GM23338 (cell line): ENCODE data around the gene TENM3. TPM values are rescaled to one million over a fixed set of nuclear protein-coding genes. Genes with fewer than 3 reads are reported as not detected.

Experiments
- ATAC-seq: fragments of 200-7000 bp; cut with Tn5 transposase; 3 replicates; pipeline ENCODE4 v1.9.1; 2020
- DNase-seq: peaks from one replicate; pipeline ENCODE4 v3.0.0-alpha.2; 2015; ENCODE audit warnings: low spot score
- H2AFZ ChIP-seq: fragments of 200-600 bp; sonication (generic); 2 replicates; pipeline ENCODE4 v1.8.0; 2016; ENCODE audit warnings: antibody characterized with exemption, mild to moderate bottlenecking, moderate library complexity
- H3F3A ChIP-seq: fragments of 200-600 bp; sonication (generic); replicated peaks from 2 replicates; pipeline ENCODE4 v1.8.0; 2017; ENCODE audit warnings: antibody characterized with exemption, mixed run types, low read depth
- H3K27ac ChIP-seq: fragments of 200-600 bp; sonication (generic); 2 replicates; pipeline ENCODE4 v1.6.1; 2016; ENCODE audit warnings: low read depth
- H3K27me3 ChIP-seq: fragments of 200-600 bp; sonication (generic); 2 replicates; pipeline ENCODE4 v1.8.0; 2016; ENCODE audit warnings: mild to moderate bottlenecking, mixed run types, moderate library complexity; ENCODE audit not compliant: insufficient read depth
- H3K36me3 ChIP-seq: fragments of 200-600 bp; sonication (generic); 2 replicates; pipeline ENCODE4 v1.8.0; 2016; ENCODE audit warnings: mild to moderate bottlenecking; ENCODE audit not compliant: insufficient read depth
- H3K4me1 ChIP-seq: fragments of 200-600 bp; sonication (generic); 2 replicates; pipeline ENCODE4 v1.8.0; 2016; ENCODE audit warnings: mild to moderate bottlenecking, moderate library complexity; ENCODE audit not compliant: insufficient read depth
- H3K4me2 ChIP-seq: fragments of 200-600 bp; sonication (generic); 2 replicates; pipeline ENCODE4 v1.7.1; 2017; ENCODE audit warnings: mixed run types
- H3K4me3 ChIP-seq: fragments of 200-600 bp; sonication (generic); 2 replicates; pipeline ENCODE4 v1.6.1; 2016; ENCODE audit warnings: mixed run types
- H3K79me2 ChIP-seq: fragments of 200-600 bp; sonication (generic); replicated peaks from 2 replicates; pipeline ENCODE4 v1.8.0; 2017; ENCODE audit warnings: mild to moderate bottlenecking; ENCODE audit not compliant: insufficient read depth
- H3K9me2 ChIP-seq: fragments of 200-600 bp; sonication (generic); 2 replicates; pipeline ENCODE4 v1.8.0; 2017; ENCODE audit not compliant: insufficient read depth
- H4K20me1 ChIP-seq: fragments of 200-600 bp; sonication (generic); replicated peaks from 2 replicates; pipeline ENCODE4 v1.8.0; 2017; ENCODE audit warnings: mild to moderate bottlenecking; ENCODE audit not compliant: insufficient read depth
- H3K27ac Mint-ChIP-seq: 2 replicates; pipeline ENCODE4 v1.8.0; 2020; ENCODE audit warnings: inconsistent platforms, mild to moderate bottlenecking, moderate library complexity, mixed read lengths
- H3K27me3 Mint-ChIP-seq: 3 replicates; pipeline ENCODE4 v1.8.0; 2022; ENCODE audit warnings: low read depth, mild to moderate bottlenecking, moderate library complexity, mixed read lengths, inconsistent platforms; ENCODE audit not compliant: insufficient read depth, poor library complexity
- H3K36me3 Mint-ChIP-seq: 3 replicates; pipeline ENCODE4 v1.8.0; 2021; ENCODE audit warnings: low read depth, mild to moderate bottlenecking, inconsistent platforms, moderate library complexity, mixed read lengths
- H3K4me1 Mint-ChIP-seq: 3 replicates; pipeline ENCODE4 v1.8.0; 2020; ENCODE audit warnings: mild to moderate bottlenecking, inconsistent platforms, mixed read lengths
- H3K4me3 Mint-ChIP-seq: 3 replicates; pipeline ENCODE4 v1.8.0; 2021; ENCODE audit warnings: moderate library complexity, mild to moderate bottlenecking, inconsistent platforms, mixed read lengths
- H3K9me3 Mint-ChIP-seq: 3 replicates; pipeline ENCODE4 v1.8.0; 2020; ENCODE audit warnings: moderate library complexity, mild to moderate bottlenecking, inconsistent platforms, mixed read lengths
- CREB1 ChIP-seq: fragments of 250-450 bp; sonication (Bioruptor Pico); IDR thresholded peaks from 2 replicates; pipeline ENCODE4 v1.5.0; 2020; ENCODE audit warnings: low read depth, mild to moderate bottlenecking, moderate library complexity
- EZH2 ChIP-seq: fragments of 200-600 bp; sonication (generic); IDR thresholded peaks from one replicate; pipeline ENCODE4 v1.8.0; 2017; ENCODE audit warnings: antibody characterized with exemption, mild to moderate bottlenecking, low read depth; ENCODE audit not compliant: unreplicated experiment
- NANOG ChIP-seq: IDR thresholded peaks from 2 replicates; pipeline ENCODE4 v1.6.1; 2016; ENCODE audit warnings: antibody characterized with exemption, borderline replicate concordance
- POLR2AphosphoS5 ChIP-seq: IDR thresholded peaks from 2 replicates; pipeline ENCODE4 v1.6.1; 2016; ENCODE audit warnings: antibody characterized with exemption, low read depth
- REST ChIP-seq: IDR thresholded peaks from one replicate; pipeline ENCODE4 v1.6.1; 2018; ENCODE audit warnings: antibody characterized with exemption; ENCODE audit not compliant: unreplicated experiment
- STAT1 ChIP-seq: IDR thresholded peaks from one replicate; pipeline ENCODE4 v1.6.1; 2016; ENCODE audit warnings: antibody characterized with exemption; ENCODE audit not compliant: unreplicated experiment
- ZNF114 ChIP-seq: fragments of 250-450 bp; sonication (Bioruptor Pico); IDR thresholded peaks from 2 replicates; pipeline ENCODE4 v1.5.0; 2020; ENCODE audit warnings: mild to moderate bottlenecking, moderate library complexity
- ZNF331 ChIP-seq: fragments of 250-450 bp; sonication (Bioruptor Pico); IDR thresholded peaks from 2 replicates; pipeline ENCODE4 v1.5.0; 2020; ENCODE audit warnings: low read depth, mild to moderate bottlenecking, moderate library complexity
- polyA plus RNA-seq: library from polyadenylated mRNA; unstranded; fragments of >200 nt; fragmentation: Nextera tagmentation; extraction: Ambion mirVana; gene quantifications from 2 replicates; pipeline ENCODE4 v1.2.1, GENCODE V29; 2016
- total RNA-seq: library from RNA; depleted of rRNA; stranded (reverse); fragments of >200 nt; shearing (Covaris generic); gene quantifications from 2 replicates; pipeline ENCODE4 v1.2.3, GENCODE V29; 2014
- TF ChIP-seq, protein P1 (sequence below): fragments of 250-450 bp; sonication (Bioruptor Pico); IDR thresholded peaks from 2 replicates; pipeline ENCODE4 v1.5.0; 2020; ENCODE audit warnings: mild to moderate bottlenecking, moderate library complexity
- TF ChIP-seq, protein P2 (sequence below): IDR thresholded peaks from 2 replicates; pipeline ENCODE4 v1.6.1; 2016; ENCODE audit warnings: antibody characterized with exemption
- TF ChIP-seq, protein P3 (sequence below), 2 experiments: fragments of 200-600 bp in 1 of 2; sonication (generic) in 1 of 2; conservative IDR thresholded peaks; 2 replicates each; pipeline versions ENCODE4 v1.5.1 to v1.6.1; 2016 to 2017; ENCODE audit warnings: antibody characterized with exemption in 2 of 2, low read depth in 2 of 2, mild to moderate bottlenecking in 2 of 2, moderate library complexity in 1 of 2

Gene TENM3
- total and polyA plus RNA-seq, 2 experiments from 2014 or later, result 22.2 to 128 TPM

DNA sequence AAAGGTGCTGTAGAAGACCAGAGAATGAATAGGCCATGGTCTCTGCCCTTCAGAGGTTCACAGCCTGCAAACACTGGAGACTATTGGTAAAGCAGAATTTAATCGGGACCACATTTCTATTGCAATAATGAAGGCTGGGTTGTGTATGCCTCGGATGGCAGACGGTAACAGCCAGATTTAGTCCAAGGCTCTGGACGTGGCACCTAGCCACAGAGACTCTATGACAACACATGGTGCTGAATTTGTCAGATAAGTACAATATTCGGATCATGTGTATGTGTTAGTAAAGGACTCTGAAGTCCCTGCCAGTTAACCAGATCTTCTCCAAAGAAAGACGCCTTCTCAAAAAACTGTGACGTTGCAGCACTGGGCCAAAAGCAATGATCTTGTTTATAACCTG is 545.0 kb downstream of the TENM3 start (continued):
- TF ChIP-seq, protein P1, sequence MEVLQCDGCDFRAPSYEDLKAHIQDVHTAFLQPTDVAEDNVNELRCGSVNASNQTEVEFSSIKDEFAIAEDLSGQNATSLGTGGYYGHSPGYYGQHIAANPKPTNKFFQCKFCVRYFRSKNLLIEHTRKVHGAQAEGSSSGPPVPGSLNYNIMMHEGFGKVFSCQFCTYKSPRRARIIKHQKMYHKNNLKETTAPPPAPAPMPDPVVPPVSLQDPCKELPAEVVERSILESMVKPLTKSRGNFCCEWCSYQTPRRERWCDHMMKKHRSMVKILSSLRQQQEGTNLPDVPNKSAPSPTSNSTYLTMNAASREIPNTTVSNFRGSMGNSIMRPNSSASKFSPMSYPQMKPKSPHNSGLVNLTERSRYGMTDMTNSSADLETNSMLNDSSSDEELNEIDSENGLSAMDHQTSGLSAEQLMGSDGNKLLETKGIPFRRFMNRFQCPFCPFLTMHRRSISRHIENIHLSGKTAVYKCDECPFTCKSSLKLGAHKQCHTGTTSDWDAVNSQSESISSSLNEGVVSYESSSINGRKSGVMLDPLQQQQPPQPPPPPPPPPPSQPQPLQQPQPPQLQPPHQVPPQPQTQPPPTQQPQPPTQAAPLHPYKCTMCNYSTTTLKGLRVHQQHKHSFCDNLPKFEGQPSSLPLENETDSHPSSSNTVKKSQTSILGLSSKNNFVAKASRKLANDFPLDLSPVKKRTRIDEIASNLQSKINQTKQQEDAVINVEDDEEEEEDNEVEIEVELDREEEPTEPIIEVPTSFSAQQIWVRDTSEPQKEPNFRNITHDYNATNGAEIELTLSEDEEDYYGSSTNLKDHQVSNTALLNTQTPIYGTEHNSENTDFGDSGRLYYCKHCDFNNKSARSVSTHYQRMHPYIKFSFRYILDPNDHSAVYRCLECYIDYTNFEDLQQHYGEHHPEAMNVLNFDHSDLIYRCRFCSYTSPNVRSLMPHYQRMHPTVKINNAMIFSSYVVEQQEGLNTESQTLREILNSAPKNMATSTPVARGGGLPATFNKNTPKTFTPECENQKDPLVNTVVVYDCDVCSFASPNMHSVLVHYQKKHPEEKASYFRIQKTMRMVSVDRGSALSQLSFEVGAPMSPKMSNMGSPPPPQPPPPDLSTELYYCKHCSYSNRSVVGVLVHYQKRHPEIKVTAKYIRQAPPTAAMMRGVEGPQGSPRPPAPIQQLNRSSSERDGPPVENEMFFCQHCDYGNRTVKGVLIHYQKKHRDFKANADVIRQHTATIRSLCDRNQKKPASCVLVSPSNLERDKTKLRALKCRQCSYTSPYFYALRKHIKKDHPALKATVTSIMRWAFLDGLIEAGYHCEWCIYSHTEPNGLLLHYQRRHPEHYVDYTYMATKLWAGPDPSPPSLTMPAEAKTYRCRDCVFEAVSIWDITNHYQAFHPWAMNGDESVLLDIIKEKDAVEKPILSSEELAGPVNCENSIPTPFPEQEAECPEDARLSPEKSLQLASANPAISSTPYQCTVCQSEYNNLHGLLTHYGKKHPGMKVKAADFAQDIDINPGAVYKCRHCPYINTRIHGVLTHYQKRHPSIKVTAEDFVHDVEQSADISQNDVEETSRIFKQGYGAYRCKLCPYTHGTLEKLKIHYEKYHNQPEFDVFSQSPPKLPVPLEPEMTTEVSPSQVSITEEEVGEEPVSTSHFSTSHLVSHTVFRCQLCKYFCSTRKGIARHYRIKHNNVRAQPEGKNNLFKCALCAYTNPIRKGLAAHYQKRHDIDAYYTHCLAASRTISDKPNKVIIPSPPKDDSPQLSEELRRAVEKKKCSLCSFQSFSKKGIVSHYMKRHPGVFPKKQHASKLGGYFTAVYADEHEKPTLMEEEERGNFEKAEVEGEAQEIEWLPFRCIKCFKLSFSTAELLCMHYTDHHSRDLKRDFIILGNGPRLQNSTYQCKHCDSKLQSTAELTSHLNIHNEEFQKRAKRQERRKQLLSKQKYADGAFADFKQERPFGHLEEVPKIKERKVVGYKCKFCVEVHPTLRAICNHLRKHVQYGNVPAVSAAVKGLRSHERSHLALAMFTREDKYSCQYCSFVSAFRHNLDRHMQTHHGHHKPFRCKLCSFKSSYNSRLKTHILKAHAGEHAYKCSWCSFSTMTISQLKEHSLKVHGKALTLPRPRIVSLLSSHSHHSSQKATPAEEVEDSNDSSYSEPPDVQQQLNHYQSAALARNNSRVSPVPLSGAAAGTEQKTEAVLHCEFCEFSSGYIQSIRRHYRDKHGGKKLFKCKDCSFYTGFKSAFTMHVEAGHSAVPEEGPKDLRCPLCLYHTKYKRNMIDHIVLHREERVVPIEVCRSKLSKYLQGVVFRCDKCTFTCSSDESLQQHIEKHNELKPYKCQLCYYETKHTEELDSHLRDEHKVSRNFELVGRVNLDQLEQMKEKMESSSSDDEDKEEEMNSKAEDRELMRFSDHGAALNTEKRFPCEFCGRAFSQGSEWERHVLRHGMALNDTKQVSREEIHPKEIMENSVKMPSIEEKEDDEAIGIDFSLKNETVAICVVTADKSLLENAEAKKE (CRISPR knock-in tag), result no peak
- TF ChIP-seq, protein P2, sequence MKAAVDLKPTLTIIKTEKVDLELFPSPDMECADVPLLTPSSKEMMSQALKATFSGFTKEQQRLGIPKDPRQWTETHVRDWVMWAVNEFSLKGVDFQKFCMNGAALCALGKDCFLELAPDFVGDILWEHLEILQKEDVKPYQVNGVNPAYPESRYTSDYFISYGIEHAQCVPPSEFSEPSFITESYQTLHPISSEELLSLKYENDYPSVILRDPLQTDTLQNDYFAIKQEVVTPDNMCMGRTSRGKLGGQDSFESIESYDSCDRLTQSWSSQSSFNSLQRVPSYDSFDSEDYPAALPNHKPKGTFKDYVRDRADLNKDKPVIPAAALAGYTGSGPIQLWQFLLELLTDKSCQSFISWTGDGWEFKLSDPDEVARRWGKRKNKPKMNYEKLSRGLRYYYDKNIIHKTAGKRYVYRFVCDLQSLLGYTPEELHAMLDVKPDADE, result no peak
- TF ChIP-seq ZNF114 (CRISPR knock-in tag) (no peak), STAT1 (no peak)

- no peaks in the 10 kb centered on the region for H3F3A ChIP-seq
- H3K4me2 ChIP-seq, result no peak overlapping the region
- H3K4me3 ChIP-seq, result no peak overlapping the region
- no peaks in the 10 kb centered on the region; the same call in 1 of the 2 replicates for H3K4me1 ChIP-seq
- H3K27me3 ChIP-seq, result no peaks in the 10 kb centered on the region
- Mint-ChIP-seq H3K4me1 (no peaks in the 10 kb centered on the region), H3K4me3 (no peak overlapping the region), H3K36me3 (peaks cover 53% of the 10 kb centered on the region), H3K27me3 (no peaks in the 10 kb centered on the region), H3K9me3 (peaks cover 17% of the 10 kb centered on the region), H3K27ac (no peak overlapping the region)
- H3K9me2 ChIP-seq, result no peaks in the 10 kb centered on the region
- ATAC-seq, result no peak
- DNase-seq, result no peak
- H3K36me3 ChIP-seq, result peaks cover 14% of the 10 kb centered on the region; the same call in 1 of the 2 replicates
- no peaks in the 10 kb centered on the region for H3K79me2 ChIP-seq
- no peak overlapping the region for H3K27ac ChIP-seq
- no peak overlapping the region for H2AFZ ChIP-seq
- H4K20me1 ChIP-seq, result no peaks in the 10 kb centered on the region
- no peak for TF ChIP-seq NANOG
- TF ChIP-seq ZNF331 (CRISPR knock-in tag), result no peak
- no peak for TF ChIP-seq POLR2AphosphoS5
- TF ChIP-seq, protein P3, sequence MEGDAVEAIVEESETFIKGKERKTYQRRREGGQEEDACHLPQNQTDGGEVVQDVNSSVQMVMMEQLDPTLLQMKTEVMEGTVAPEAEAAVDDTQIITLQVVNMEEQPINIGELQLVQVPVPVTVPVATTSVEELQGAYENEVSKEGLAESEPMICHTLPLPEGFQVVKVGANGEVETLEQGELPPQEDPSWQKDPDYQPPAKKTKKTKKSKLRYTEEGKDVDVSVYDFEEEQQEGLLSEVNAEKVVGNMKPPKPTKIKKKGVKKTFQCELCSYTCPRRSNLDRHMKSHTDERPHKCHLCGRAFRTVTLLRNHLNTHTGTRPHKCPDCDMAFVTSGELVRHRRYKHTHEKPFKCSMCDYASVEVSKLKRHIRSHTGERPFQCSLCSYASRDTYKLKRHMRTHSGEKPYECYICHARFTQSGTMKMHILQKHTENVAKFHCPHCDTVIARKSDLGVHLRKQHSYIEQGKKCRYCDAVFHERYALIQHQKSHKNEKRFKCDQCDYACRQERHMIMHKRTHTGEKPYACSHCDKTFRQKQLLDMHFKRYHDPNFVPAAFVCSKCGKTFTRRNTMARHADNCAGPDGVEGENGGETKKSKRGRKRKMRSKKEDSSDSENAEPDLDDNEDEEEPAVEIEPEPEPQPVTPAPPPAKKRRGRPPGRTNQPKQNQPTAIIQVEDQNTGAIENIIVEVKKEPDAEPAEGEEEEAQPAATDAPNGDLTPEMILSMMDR (conservative IDR thresholded peaks at IDR 0.05; ENCODE audit: low read depth in 2 of 2), result no peak
- TF ChIP-seq CREB1 (CRISPR knock-in tag), result no peak
- TF ChIP-seq STAT1, result no peak
- no peak for TF ChIP-seq ZNF114 (CRISPR knock-in tag)
- TF ChIP-seq EZH2, result no peak
- no peak for TF ChIP-seq REST
These were observed 546.3 kb downstream of the TENM3 start for GRCh38 chr4:182789529-182789928.
